GM12878 (cell line): ENCODE measurements around the gene SLC35A2.

Experiments
- CEBPB ChIP-seq, 2 experiments: fragments of 150-350 bp in 1 of 2; IDR thresholded peaks; 2 replicates each; pipeline ENCODE4 v1.6.1; 2012 to 2014; ENCODE audit warnings: low read depth in 2 of 2, low read length in 2 of 2, borderline replicate concordance in 1 of 2, inconsistent platforms in 1 of 2
- CTCF ChIP-seq, 3 experiments: IDR thresholded peaks in 2 of 3; conservative IDR thresholded peaks in 1 of 3; 2 replicates each; pipeline ENCODE4 v1.5.1; 2011; ENCODE audit warnings: low read depth in 3 of 3, low read length in 3 of 3, mild to moderate bottlenecking in 3 of 3, control low read depth in 2 of 3, moderate library complexity in 2 of 3, inconsistent platforms in 1 of 3, mixed read lengths in 1 of 3; ENCODE audit not compliant: control insufficient read depth in 2 of 3, insufficient read depth in 1 of 3; ENCODE audit errors: extremely low read depth in 1 of 3
- DPF2 ChIP-seq: fragments of 450-650 bp; IDR thresholded peaks from 2 replicates; pipeline ENCODE4 v1.6.1; 2017; ENCODE audit warnings: mild to moderate bottlenecking
- EGR1 ChIP-seq, 2 experiments: IDR thresholded peaks; 1 replicate in 1 of 2; 2 replicates in 1 of 2; pipeline ENCODE4 v1.6.1; 2011 to 2012; ENCODE audit warnings: low read depth in 2 of 2, low read length in 2 of 2, borderline replicate concordance in 1 of 2, mild to moderate bottlenecking in 1 of 2, moderate library complexity in 1 of 2
- SREBF1 ChIP-seq: IDR thresholded peaks from 2 replicates; pipeline ENCODE4 v1.6.1; 2012; ENCODE audit warnings: mild to moderate bottlenecking, low read length
- TCF3 ChIP-seq: IDR thresholded peaks from 2 replicates; pipeline ENCODE4 v1.6.1; 2012; ENCODE audit warnings: low read depth, mild to moderate bottlenecking, low read length, borderline replicate concordance; ENCODE audit not compliant: insufficient read depth
- ZZZ3 ChIP-seq: IDR thresholded peaks from 2 replicates; pipeline ENCODE4 v1.6.1; 2011; ENCODE audit warnings: low read depth; ENCODE audit not compliant: control insufficient read depth, insufficient read length

- no peak for TF ChIP-seq ZZZ3
- no peak for TF ChIP-seq TCF3
- no peak for TF ChIP-seq CEBPB (IDR thresholded peaks at IDR 0.05; ENCODE audit: borderline replicate concordance in 1 of 2, low read depth in 2 of 2, low read length in 2 of 2)
- TF ChIP-seq CTCF (IDR thresholded peaks at IDR 0.05 in 2 of 3, conservative IDR thresholded peaks at IDR 0.05 in 1 of 3; ENCODE audit: control insufficient read depth in 2 of 3, extremely low read depth in 1 of 3, insufficient read depth in 1 of 3, low read depth in 3 of 3, low read length in 3 of 3) = no peak
- TF ChIP-seq SREBF1 = no peak
- TF ChIP-seq EGR1 (IDR thresholded peaks at IDR 0.05; ENCODE audit: borderline replicate concordance in 1 of 2, low read depth in 2 of 2, low read length in 2 of 2) = no peak
- no peak for TF ChIP-seq DPF2
Measured at GRCh38 chrX:48913605-48914366, 2.3 kb upstream of the SLC35A2 start.
